ENCODE data around the gene GBE1.
"Not testable (repeated sequence)": the region's sequence is repeated elsewhere in the genome, so short reads cannot be mapped to it uniquely, and the experiment has no call there.

Gene GBE1

GRCh38 chr3:81752604-81753003, 8.8 kb downstream of the GBE1 start:
- DNase-seq: no peak

GRCh38 chr3:81749265-81749664, 12.2 kb downstream of the GBE1 start:
- no peak for DNase-seq

- DNase-seq: not testable (repeated sequence)
Measured at GRCh38 chr3:81747280-81747679, 14.2 kb downstream of the GBE1 start.

GRCh38 chr3:81744366-81744765, 17.1 kb downstream of the GBE1 start:
- no peak for DNase-seq

GRCh38 chr3:81743096-81744025, 18.1 kb downstream of the GBE1 start:
- no peak for DNase-seq

GRCh38 chr3:81742581-81742980, 18.9 kb downstream of the GBE1 start:
- no peak for DNase-seq

- no peak for DNase-seq
Measured at GRCh38 chr3:81741216-81741615, 20.2 kb downstream of the GBE1 start.

- DNase-seq: no peak
Measured at GRCh38 chr3:81740731-81741130, 20.7 kb downstream of the GBE1 start.

- DNase-seq: no peak
Measured at GRCh38 chr3:81735334-81735733, 26.1 kb downstream of the GBE1 start.

GRCh38 chr3:81734742-81735141, 26.7 kb downstream of the GBE1 start:
- DNase-seq: no peak

- no peak for DNase-seq
Measured at GRCh38 chr3:81732642-81733041, 28.8 kb downstream of the GBE1 start.

- DNase-seq: no peak
Measured at GRCh38 chr3:81728766-81729544, 32.5 kb downstream of the GBE1 start.

GRCh38 chr3:81726735-81727134, 34.7 kb downstream of the GBE1 start:
- no peak for DNase-seq

- no peak for DNase-seq
Measured at GRCh38 chr3:81726132-81726531, 35.3 kb downstream of the GBE1 start.

GRCh38 chr3:81723732-81724313, 37.6 kb downstream of the GBE1 start:
- DNase-seq: no peak

- no peak for DNase-seq
Measured at GRCh38 chr3:81718311-81718710, 43.1 kb downstream of the GBE1 start.

GRCh38 chr3:81716870-81717509, 44.5 kb downstream of the GBE1 start:
- DNase-seq: no peak

GRCh38 chr3:81713031-81713430, 48.4 kb downstream of the GBE1 start:
- DNase-seq: no peak

GRCh38 chr3:81709606-81710005, 51.8 kb downstream of the GBE1 start:
- no peak for DNase-seq

GRCh38 chr3:81707996-81708395, 53.4 kb downstream of the GBE1 start:
- no peak for DNase-seq

GRCh38 chr3:81702126-81702525, 59.3 kb downstream of the GBE1 start:
- no peak for DNase-seq

- DNase-seq: no peak
Measured at GRCh38 chr3:81699536-81700320, 61.7 kb downstream of the GBE1 start.
